K562 (cell line): Measurements from ENCODE around the gene SLC12A3. TPM values are rescaled to one million over a fixed set of nuclear protein-coding genes. Genes with fewer than 3 reads are reported as not detected.
A peak's percentile ranks its signal among the peaks of the same experiment; 100 is the strongest.

Experiments
- ATAC-seq: fragments of 200-7000 bp; cut with Tn5 transposase; 3 replicates; pipeline ENCODE4 v1.9.1; 2020; ENCODE audit warnings: moderate library complexity
- BruUV-seq: library from RNA; stranded (reverse); fragments of 400-500 nt; replicated peaks from 2 replicates; lab custom pipeline; 2021; lab: Mats Ljungman, UMichigan
- CTCF ChIA-PET: fragments of 300-600 bp; formaldehyde crosslinking; extraction: SDS; loops from one replicate; lab custom pipeline; 2021; ENCODE audit warnings: low intra/inter-chr PET ratio; lab: Yijun Ruan, JAX
- POLR2A ChIA-PET: fragments of 300-600, 350-650 bp; sonication (Branson Sonifier 250); formaldehyde crosslinking; extraction: SDS; loops from one replicate; lab custom pipeline; 2021; ENCODE audit warnings: antibody characterized with exemption, inconsistent platforms; lab: Yijun Ruan, JAX
- DNase-seq, 4 experiments: peaks; one replicate each; pipeline versions ENCODE4 v3.0.0 to v3.0.0-alpha.2; 2011 to 2018; ENCODE audit warnings: low spot score in 3 of 4, mixed read lengths in 3 of 4; ENCODE audit errors: extremely low read depth in 1 of 4
- FAIRE-seq: peaks from 2 replicates; lab custom pipeline; 2011; peaks lifted over from hg19 to GRCh38; lab: Jason Lieb, UNC
- H2AFZ ChIP-seq: 2 replicates; pipeline ENCODE4 v1.6.0; 2011; ENCODE audit warnings: low read depth, low read length, control low read depth, inconsistent platforms
- H3K27ac ChIP-seq: fragments of 200-600 bp; 3 replicates; pipeline ENCODE4 v1.8.0; 2011; ENCODE audit warnings: low read depth, mild to moderate bottlenecking, control low read depth, inconsistent platforms, low read length, moderate library complexity, mixed read lengths; ENCODE audit errors: extremely low read depth
- H3K27me3 ChIP-seq, 2 experiments: fragments of 300-600 bp in 1 of 2; 2 replicates in 1 of 2; 3 replicates in 1 of 2; pipeline versions ENCODE4 v1.6.0 to v1.8.0; 2011; ENCODE audit warnings: inconsistent platforms in 2 of 2, low read length in 2 of 2, mild to moderate bottlenecking in 1 of 2, mixed read lengths in 1 of 2, moderate library complexity in 1 of 2; ENCODE audit not compliant: control insufficient read depth in 2 of 2, insufficient read depth in 2 of 2
- H3K36me3 ChIP-seq: fragments of 300-600 bp; 3 replicates; pipeline ENCODE4 v1.8.0; 2011; ENCODE audit warnings: mild to moderate bottlenecking, low read length, inconsistent platforms; ENCODE audit not compliant: control insufficient read depth, insufficient read depth
- H3K4me1 ChIP-seq, 2 experiments: fragments of 200-600 bp in 1 of 2; replicated peaks in 1 of 2; 2 replicates in 1 of 2; 3 replicates in 1 of 2; pipeline versions ENCODE4 v1.5.1 to v1.8.0; 2011; ENCODE audit warnings: inconsistent platforms in 2 of 2, low read length in 2 of 2, mild to moderate bottlenecking in 1 of 2, mixed read lengths in 1 of 2, moderate library complexity in 1 of 2; ENCODE audit not compliant: control insufficient read depth in 2 of 2, insufficient read depth in 2 of 2
- H3K4me2 ChIP-seq: 2 replicates; pipeline ENCODE4 v1.6.1; 2011; ENCODE audit warnings: low read length, control low read depth, inconsistent platforms, mixed read lengths; ENCODE audit not compliant: insufficient read depth
- H3K4me3 ChIP-seq: fragments of 200-600 bp; sonication (generic), shearing (Covaris generic); 2 replicates; pipeline ENCODE4 v1.5.1; 2016; ENCODE audit warnings: control low read depth, inconsistent platforms
- H3K79me2 ChIP-seq: fragments of 200-600 bp; 3 replicates; pipeline ENCODE4 v1.8.0; 2011; ENCODE audit warnings: low read length, inconsistent platforms; ENCODE audit not compliant: control insufficient read depth, insufficient read depth
- H3K9ac ChIP-seq, 2 experiments: 2 replicates each; pipeline versions ENCODE4 v1.6.0 to v1.6.1; 2011; ENCODE audit warnings: low read depth in 2 of 2, low read length in 2 of 2, control low read depth in 1 of 2, inconsistent platforms in 1 of 2, mild to moderate bottlenecking in 1 of 2, mixed read lengths in 1 of 2; ENCODE audit not compliant: insufficient read depth in 1 of 2
- H3K9me1 ChIP-seq: one replicate; pipeline ENCODE4 v1.6.0; 2011; ENCODE audit warnings: inconsistent platforms, mild to moderate bottlenecking, low read length, moderate library complexity; ENCODE audit not compliant: control insufficient read depth, insufficient read depth
- H3K9me3 ChIP-seq: replicated peaks from 2 replicates; pipeline ENCODE4 v1.5.1; 2011; ENCODE audit warnings: low read depth, low read length, inconsistent platforms; ENCODE audit not compliant: control insufficient read depth, insufficient read depth
- H4K20me1 ChIP-seq: replicated peaks from 2 replicates; pipeline ENCODE4 v1.6.1; 2011; ENCODE audit warnings: low read length, inconsistent platforms, mixed read lengths; ENCODE audit not compliant: control insufficient read depth, insufficient read depth
- MTA1 ChIP-seq: fragments of 450-650 bp; IDR thresholded peaks from 2 replicates; pipeline ENCODE4 v1.6.1; 2017; ENCODE audit warnings: borderline replicate concordance
- RAD21 ChIP-seq, 2 experiments: fragments of 250-450 bp in 1 of 2; fragments of 450-650 bp in 1 of 2; sonication (Bioruptor Pico) in 1 of 2; formaldehyde crosslinking in 1 of 2; IDR thresholded peaks in 1 of 2; conservative IDR thresholded peaks in 1 of 2; 2 replicates each; pipeline versions ENCODE4 v1.4.0 to v1.8.0; 2020 to 2022; ENCODE audit warnings: mild to moderate bottlenecking in 2 of 2, moderate library complexity in 1 of 2
- SMC3 ChIP-seq: conservative IDR thresholded peaks from 2 replicates; pipeline ENCODE4 v1.6.1; 2011; ENCODE audit warnings: low read depth, low read length, improper control_type of control experiment; ENCODE audit not compliant: insufficient read depth
- ZNF778 ChIP-seq: fragments of 450-650 bp; formaldehyde crosslinking; IDR thresholded peaks from 2 replicates; pipeline ENCODE4 v1.4.0; 2020; ENCODE audit warnings: mild to moderate bottlenecking, moderate library complexity
- WGBS: fragments of 100-300 bp; shearing (Covaris generic); methylation state at CpG from one replicate; pipeline ENCODE4 v1.1.6; 2016; ENCODE audit warnings: low coverage, mixed read lengths; ENCODE audit not compliant: insufficient coverage; ENCODE audit errors: missing lambda C conversion rate; 5-methylcytosine and 5-hydroxymethylcytosine counted together
- in situ Hi-C: fragments of 300-500 bp; cut with MboI; formaldehyde crosslinking; loops from 4 replicates; pipeline ENCODE4 v1.15.0; 2018; ENCODE audit warnings: inconsistent platforms, mixed read lengths
- intact Hi-C: fragments of 100-400 bp; cut with micrococcal nuclease; formaldehyde crosslinking; loops from 2 replicates; pipeline ENCODE4 v1.14.2; 2022
- polyA plus RNA-seq, 8 experiments: library from polyadenylated mRNA; depleted of rRNA in 4 of 8; stranded (reverse) in 5 of 8; unstranded in 3 of 8; fragments of >200 nt; fragmentation: Nextera tagmentation in 2 of 8; fragmentation: Illumina TruSeq in 1 of 8; extraction: Ambion mirVana in 2 of 8; extraction: Trizol in 1 of 8; gene quantifications; 2 replicates each; pipeline versions ENCODE4 v1.2.1 to v1.2.3, GENCODE V29; 2011 to 2014; ENCODE audit warnings: inconsistent platforms in 1 of 8, missing spikeins in 1 of 8
- total RNA-seq, 7 experiments: library from RNA; depleted of rRNA in 6 of 7; stranded (reverse); fragments of >200 nt in 6 of 7; fragmentation: Illumina TruSeq in 2 of 7; extraction: Trizol in 2 of 7; gene quantifications; 2 replicates each; pipeline versions ENCODE4 v1.2.1 to v1.2.3, GENCODE V29; 2011 to 2021; ENCODE audit warnings: low replicate concordance in 1 of 7
- TF ChIP-seq, protein P1 (sequence below): IDR thresholded peaks from 2 replicates; pipeline ENCODE4 v1.6.1; 2011; ENCODE audit warnings: borderline replicate concordance, low read depth, mild to moderate bottlenecking, moderate library complexity, low read length; ENCODE audit not compliant: insufficient read depth, poor library complexity, severe bottlenecking
- TF ChIP-seq, protein P2 (sequence below), 2 experiments: fragments of 450-650 bp; formaldehyde crosslinking in 1 of 2; IDR thresholded peaks; 2 replicates each; pipeline versions ENCODE4 v1.4.0 to v1.6.1; 2014 to 2020; ENCODE audit warnings: mild to moderate bottlenecking in 2 of 2, borderline replicate concordance in 1 of 2, low read depth in 1 of 2

SLC12A3 gene
- total and polyA plus RNA-seq, 9 of the 15 experiments (the other 6 are each of a cell fraction or from before 2014, with no cell fraction given) = not detected

DNA sequence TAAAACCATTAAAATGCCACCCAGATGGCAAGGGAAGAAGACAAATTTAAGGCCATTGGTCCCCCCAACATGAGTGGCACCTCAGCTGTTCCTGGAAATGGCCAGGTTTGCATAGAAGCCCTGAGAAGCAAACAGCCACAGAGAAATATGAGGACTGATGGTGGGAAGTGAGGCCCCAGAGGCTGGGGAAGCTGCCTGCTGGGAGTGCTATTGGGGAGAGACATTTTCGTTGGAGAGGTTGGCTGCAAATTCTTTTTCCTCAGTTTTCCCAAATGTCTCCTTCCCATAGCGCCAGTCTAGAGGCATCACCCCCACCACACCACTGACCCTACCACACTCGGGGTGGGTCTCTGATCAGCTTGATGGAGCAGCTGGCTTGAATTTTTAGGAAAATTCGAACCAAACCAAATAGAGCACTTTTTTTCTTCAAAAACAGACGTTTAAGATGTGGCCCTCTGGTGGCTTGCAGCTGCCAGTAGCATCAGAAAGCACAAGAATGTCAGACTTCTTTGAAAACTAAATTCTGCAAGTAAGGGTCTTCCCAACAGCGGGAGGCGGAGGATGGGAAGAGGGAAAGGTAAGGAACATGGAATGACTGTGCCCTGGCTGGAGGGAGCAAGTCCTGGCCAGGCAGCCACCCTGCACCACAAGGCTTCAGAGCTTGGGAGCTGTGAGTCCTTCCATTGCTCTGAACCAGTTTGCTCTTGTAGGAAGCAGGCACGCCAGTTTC, 13.2 kb upstream of the SLC12A3 start:
- no peak overlapping the region for H3K27ac ChIP-seq
- H3K9me3 ChIP-seq = no peaks in the 10 kb centered on the region
- BruUV-seq = no TSS peak
- intact Hi-C loops = no loop called here
- H3K4me3 ChIP-seq = no peak overlapping the region
- H3K9ac ChIP-seq = no peak overlapping the region; a peak in 1 of 4 replicates
- POLR2A ChIA-PET = interaction anchor here (0.6 to 0.9 kb wide), 6 partner anchors 10 to 1182 kb away, joined by 3 to 4 read pairs (median 3); no protein-coding TSS in a partner anchor
- H3K4me2 ChIP-seq = no peak overlapping the region
- H3K4me1 ChIP-seq = no peaks in the 10 kb centered on the region; a peak in 2 of 5 replicates
- in situ Hi-C loops = no loop called here
- H3K27me3 ChIP-seq = peaks cover 0 to 5% of the 10 kb centered on the region in 2 experiments; a peak in 1 of 5 replicates
- no peaks in the 10 kb centered on the region for H3K9me1 ChIP-seq
- peak overlapping the region; percentile 25; the same call in 1 of the 2 replicates for H2AFZ ChIP-seq
- WGBS = 13% methylated on average over 8 of the region's 8 CpGs
- peak in 2 of 4 experiments; percentile 20 to 28 for DNase-seq
- CTCF ChIA-PET = interaction anchor here (0.6 kb wide), 1 partner anchor 1081 kb away, joined by 3 read pairs; no protein-coding TSS in a partner anchor
- peak; percentile 26; the same call in 1 of the 3 replicates for ATAC-seq
- peak; percentile 49 for FAIRE-seq
- no peaks in the 10 kb centered on the region for H3K79me2 ChIP-seq
- no peaks in the 10 kb centered on the region for H4K20me1 ChIP-seq
- H3K36me3 ChIP-seq = no peaks in the 10 kb centered on the region
- TF ChIP-seq RAD21 (CRISPR knock-in tag; conservative IDR thresholded peaks at IDR 0.05 in 1 of 2, IDR thresholded peaks at IDR 0.05 in 1 of 2) (peak in 1 of 2 experiments; percentile 27; a peak in 1 of 4 replicates), ZNF778 (CRISPR knock-in tag) (no peak), MTA1 (no peak), SMC3 (0 out of 2 replicates have a peak, but pooled peaks have one; percentile 18)
- TF ChIP-seq, protein P1, sequence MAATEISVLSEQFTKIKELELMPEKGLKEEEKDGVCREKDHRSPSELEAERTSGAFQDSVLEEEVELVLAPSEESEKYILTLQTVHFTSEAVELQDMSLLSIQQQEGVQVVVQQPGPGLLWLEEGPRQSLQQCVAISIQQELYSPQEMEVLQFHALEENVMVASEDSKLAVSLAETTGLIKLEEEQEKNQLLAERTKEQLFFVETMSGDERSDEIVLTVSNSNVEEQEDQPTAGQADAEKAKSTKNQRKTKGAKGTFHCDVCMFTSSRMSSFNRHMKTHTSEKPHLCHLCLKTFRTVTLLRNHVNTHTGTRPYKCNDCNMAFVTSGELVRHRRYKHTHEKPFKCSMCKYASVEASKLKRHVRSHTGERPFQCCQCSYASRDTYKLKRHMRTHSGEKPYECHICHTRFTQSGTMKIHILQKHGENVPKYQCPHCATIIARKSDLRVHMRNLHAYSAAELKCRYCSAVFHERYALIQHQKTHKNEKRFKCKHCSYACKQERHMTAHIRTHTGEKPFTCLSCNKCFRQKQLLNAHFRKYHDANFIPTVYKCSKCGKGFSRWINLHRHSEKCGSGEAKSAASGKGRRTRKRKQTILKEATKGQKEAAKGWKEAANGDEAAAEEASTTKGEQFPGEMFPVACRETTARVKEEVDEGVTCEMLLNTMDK = peak; percentile 58
- TF ChIP-seq, protein P2, sequence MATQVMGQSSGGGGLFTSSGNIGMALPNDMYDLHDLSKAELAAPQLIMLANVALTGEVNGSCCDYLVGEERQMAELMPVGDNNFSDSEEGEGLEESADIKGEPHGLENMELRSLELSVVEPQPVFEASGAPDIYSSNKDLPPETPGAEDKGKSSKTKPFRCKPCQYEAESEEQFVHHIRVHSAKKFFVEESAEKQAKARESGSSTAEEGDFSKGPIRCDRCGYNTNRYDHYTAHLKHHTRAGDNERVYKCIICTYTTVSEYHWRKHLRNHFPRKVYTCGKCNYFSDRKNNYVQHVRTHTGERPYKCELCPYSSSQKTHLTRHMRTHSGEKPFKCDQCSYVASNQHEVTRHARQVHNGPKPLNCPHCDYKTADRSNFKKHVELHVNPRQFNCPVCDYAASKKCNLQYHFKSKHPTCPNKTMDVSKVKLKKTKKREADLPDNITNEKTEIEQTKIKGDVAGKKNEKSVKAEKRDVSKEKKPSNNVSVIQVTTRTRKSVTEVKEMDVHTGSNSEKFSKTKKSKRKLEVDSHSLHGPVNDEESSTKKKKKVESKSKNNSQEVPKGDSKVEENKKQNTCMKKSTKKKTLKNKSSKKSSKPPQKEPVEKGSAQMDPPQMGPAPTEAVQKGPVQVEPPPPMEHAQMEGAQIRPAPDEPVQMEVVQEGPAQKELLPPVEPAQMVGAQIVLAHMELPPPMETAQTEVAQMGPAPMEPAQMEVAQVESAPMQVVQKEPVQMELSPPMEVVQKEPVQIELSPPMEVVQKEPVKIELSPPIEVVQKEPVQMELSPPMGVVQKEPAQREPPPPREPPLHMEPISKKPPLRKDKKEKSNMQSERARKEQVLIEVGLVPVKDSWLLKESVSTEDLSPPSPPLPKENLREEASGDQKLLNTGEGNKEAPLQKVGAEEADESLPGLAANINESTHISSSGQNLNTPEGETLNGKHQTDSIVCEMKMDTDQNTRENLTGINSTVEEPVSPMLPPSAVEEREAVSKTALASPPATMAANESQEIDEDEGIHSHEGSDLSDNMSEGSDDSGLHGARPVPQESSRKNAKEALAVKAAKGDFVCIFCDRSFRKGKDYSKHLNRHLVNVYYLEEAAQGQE (IDR thresholded peaks at IDR 0.05; ENCODE audit: borderline replicate concordance) = peak; percentile 8; the same call in 1 of the 2 replicates
- TF ChIP-seq, protein P2 (CRISPR knock-in tag; IDR thresholded peaks at IDR 0.05; ENCODE audit: low read depth) = no peak
